ENCODE results near the gene RASA4B.
"Not testable (repeated sequence)": the region's sequence is repeated elsewhere in the genome, so short reads cannot be mapped to it uniquely, and the experiment has no call there.

The RASA4B gene

DNA sequence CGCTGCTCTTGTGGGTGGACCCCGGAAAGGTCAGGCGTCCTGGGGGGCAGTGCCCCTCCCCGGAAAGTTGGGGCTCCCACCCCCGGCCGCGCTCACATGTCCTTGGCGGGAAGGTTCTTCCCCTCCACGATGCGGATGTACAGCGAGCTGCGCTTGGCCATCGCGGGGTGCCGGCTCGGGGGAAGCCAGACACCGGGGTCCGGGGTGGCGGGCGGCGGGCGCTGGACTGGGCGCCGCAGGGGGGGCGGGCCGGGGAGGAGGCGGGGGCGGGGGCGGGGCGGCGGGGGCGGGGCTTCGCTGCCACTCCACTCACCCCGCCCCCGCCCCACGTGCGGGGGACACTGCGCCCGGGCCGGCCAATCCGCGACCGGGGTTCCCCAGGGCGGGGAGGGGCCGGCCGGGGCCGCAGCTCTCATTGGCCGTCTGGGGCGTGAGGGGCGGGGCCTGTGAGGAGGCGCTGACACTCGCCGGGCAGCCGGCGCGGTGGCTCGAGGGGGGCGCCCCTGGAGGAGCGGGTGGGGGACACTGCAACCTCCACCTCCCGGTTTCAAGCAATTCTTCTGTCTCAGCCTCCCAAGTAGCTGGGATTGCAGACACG, at the start of gene RASA4B:
TSS of gene RASA4B (minus strand) at position 228 of the 598 bp plus-strand sequence. CDS start at position 161, 67 bp downstream.
- not testable (repeated sequence) for DNase-seq

DNA sequence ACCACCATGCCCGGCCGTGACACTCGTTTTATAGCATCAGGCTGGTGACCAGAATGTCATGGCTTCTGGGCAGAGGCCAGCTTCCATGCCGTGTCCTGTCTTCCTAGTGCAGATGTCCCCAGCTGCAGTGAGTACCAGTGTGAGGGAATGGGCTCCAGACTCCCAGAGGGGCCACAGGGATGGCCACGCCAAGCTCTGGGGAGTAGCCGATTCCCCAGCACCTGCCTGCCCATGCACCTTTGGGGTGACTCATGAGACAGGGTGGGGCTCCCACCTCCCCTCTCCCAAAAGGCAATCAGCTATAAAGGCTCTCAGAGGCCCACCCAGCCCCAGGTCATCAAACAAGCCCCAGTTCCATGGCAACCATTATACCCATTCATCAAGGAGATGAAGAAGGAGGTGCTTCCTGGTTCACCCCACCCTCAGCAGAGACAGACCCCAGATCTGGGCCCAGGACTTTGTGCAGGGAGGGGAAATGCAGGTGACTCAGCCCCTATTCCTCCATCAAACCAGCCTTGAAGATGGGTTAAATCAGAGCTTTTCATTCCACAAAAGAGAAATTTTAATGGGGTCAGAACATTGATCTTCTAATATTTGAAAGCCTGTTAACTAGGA, 33.3 kb upstream of the RASA4B start, which contains the start of gene SPDYE2:
TSS of gene SPDYE2 (plus strand) at position 419 of the 615 bp plus-strand sequence. CDS start 2,030 bp downstream, outside the sequence.
- not testable (repeated sequence) for DNase-seq

DNA sequence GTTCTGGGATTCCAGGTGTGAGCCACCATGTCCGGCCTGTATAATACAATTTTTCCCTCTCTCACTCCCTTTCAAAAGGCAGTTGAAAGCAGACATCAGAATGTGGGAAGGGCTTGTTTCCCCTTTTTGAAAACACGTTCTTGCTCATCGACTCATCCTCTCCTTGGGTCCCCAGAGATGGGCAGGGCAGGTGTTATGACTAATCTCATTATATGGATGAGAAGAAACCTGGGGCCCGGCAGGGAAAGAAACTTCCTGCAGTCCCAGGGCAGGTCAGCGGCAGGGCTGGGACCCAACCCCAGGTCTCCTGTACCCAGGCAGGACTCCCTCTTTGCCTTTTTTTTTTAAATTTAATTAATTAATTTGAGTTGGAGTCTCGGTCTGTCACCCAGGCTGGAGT, 28.8 kb upstream of the RASA4B start:
- DNase-seq: not testable (repeated sequence)

DNA sequence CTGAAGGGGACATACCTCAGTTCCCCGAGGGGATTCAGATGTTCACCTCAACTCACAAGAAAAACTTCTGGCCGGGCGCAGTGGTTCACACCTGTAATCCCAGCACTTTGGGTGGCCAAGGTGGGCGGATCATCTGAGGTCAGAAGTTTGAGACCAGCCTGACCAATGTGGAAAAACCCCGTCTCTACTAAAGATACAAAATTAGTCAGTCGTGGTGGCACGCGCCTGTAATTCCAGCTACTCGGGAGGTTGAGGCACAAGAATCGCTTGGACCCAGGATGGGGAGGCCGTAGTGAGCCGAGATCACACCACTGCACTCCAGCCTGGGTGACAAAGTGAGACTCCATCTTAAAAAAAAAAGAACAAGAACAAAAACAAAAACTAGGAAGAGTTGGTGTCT, 27.7 kb upstream of the RASA4B start:
- not testable (repeated sequence) for DNase-seq

DNA sequence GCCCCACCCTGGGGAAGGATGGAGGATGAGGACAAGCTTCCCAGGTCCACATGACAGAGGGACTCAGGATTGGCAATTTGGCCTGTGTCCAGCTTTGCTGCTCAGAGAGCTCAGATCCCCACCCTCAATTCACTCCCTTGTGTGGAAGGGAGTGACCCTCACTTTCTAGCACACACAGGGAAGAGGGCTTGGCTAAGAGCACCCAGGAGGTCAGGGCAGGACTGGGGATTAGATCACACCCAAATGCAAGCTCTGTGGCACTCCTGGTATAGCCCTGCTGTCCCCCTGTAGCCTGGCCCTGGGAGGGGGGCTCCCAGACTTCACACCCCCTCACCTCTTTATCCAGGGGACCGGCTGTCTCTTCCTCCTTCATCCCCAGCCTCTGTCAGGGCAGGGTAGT, 26.8 kb upstream of the RASA4B start:
- not testable (repeated sequence) for DNase-seq

DNA sequence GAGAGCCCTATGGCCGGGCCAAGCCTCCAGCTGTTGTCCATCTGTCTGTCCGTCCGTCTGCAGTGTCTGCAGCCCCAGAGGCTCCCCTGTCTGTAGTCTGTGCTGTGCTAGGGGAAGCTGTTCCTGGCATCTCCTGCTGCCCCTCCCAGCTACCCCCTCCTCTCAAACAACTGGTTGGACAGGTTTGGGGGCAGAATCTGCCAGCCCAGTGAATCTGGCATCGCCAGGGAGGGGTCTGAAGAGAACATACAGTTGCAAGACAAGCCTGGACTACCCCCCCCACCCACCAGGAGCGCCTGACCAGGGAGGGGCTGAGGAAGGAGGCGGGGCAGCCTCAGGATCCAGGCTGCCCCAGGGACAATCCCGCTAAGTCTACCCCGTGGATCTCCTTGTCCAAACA, 26.0 kb upstream of the RASA4B start, which contains the start of gene UPK3BL2:
TSS of gene UPK3BL2 (minus strand) at position 101 of the 400 bp plus-strand sequence. CDS start at position 41, 60 bp downstream.
- not testable (repeated sequence) for DNase-seq

DNA sequence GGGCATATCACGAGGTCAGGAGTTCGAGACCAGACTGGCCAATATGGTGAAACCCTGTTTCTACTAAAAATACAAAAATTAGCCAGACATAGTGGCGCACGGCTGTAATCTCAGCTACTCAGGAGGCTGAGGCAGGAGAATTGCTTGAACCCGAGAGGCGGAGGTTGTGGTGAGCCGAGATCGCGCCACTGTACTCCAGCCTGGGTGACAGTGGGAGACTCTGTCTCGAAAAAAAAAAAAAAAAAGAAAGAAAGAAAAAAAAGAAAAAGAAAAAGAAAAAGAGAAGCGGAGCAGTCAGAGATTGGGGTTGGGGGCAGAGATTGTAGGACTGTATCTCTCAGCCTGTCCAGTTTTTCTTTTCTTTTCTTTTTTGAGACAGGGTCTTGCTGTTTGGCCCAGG, 25.2 kb upstream of the RASA4B start:
- not testable (repeated sequence) for DNase-seq

DNA sequence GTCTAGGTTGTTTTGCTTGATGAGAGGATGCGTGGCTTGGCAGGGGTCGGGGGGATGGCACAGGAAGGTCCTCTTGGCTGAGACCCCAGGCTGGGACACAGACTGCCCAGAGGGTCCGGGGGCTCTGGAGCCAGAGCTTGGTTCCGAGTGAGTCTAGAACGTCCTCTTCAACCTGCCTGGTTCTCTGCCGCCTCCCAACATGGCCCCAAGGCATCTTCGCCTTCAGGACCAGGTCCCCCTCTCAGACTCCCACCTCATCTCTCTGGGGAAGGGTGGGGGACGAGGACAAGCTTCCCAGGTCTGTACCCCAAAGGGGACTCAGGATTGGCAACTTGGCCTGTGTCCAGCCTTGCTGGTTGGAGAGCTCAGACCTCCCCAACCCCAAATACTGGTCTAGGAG, 24.5 kb upstream of the RASA4B start:
- not testable (repeated sequence) for DNase-seq

DNA sequence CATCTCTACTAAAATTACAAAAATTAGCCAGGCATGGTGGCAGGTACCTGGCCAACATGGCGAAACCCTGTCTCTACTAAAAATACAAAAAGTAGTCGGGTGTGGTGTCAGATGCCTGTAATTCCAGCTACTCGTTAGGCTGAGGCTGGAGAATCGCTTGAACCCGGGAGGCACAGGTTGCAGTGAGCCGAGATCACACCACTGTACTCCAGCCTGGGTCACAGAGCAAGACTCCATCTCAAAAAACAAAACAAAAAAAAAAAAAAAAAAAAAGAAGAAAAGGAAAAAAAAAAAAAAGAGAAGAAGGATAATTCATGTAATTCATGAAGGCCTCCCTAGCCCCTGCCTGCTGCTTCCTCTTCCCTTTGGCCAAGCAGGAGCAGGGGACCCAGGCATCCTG, 23.0 kb upstream of the RASA4B start:
- DNase-seq: not testable (repeated sequence)

DNA sequence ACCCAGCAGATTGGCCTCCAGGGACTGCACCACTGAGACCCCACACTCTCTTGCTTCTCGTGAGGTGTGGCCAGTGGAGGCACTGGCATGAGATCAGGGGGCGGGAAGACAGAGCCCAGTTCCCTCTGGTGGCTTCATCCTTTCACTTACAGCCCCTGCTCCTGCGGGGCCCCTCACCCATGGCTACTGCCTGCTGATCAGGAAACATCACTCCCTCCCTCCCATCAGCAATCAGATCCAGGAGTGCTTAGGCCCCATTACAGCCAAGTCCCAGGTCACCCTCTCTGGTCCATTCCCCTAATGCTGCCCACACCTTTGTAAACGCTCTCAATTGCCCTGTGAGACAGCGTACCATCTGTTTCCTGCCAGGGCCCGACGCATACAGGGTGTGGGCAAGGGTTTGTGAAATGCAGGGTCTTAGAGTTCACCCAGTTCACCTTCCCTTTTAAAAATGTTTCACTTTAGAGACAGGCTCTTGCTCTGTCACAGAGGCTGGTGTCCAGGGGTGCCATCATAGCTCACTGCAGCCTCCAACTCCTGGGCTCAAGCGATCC, 17.6 kb upstream of the RASA4B start:
- not testable (repeated sequence) for DNase-seq

DNA sequence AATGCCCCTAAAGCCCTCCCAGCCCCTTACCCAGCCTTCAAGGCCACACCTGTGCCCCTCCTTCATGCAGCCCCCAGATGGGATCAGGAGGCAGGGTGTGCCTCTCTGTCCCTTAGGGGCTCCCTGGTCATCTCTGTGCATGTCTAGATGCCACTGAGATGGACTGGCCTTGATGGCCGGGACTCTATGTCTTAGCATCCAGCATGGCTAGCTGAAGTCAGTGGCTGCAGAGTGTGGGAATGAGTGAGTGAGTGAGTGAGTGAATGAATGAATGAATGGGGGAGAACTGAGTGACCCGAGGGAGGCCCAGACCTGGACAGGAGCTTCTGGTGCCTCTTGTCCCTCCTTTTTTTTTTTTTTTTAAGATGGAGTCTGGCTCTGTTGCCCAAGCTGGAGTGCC, 14.6 kb upstream of the RASA4B start:
- DNase-seq: not testable (repeated sequence)

DNA sequence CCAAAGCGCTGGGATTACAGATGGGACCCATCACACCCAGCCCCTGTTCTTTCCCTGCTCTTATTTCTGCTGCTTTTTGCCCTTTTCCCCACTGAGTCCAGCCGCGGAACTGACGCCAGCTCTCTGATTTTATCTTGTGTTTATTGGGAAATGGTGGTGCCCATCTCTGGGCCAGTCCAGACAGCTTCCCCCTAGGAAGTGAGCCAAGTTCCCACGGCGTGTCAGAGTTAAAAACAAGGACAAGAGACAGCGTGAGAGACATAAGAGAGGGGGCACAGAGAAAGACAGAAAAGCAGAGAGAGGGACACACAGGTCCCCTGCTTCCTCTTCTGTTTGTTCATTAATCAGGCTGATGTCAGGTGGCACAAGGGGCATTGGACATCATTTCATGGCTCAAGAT, 14.0 kb upstream of the RASA4B start:
- DNase-seq: not testable (repeated sequence)

DNA sequence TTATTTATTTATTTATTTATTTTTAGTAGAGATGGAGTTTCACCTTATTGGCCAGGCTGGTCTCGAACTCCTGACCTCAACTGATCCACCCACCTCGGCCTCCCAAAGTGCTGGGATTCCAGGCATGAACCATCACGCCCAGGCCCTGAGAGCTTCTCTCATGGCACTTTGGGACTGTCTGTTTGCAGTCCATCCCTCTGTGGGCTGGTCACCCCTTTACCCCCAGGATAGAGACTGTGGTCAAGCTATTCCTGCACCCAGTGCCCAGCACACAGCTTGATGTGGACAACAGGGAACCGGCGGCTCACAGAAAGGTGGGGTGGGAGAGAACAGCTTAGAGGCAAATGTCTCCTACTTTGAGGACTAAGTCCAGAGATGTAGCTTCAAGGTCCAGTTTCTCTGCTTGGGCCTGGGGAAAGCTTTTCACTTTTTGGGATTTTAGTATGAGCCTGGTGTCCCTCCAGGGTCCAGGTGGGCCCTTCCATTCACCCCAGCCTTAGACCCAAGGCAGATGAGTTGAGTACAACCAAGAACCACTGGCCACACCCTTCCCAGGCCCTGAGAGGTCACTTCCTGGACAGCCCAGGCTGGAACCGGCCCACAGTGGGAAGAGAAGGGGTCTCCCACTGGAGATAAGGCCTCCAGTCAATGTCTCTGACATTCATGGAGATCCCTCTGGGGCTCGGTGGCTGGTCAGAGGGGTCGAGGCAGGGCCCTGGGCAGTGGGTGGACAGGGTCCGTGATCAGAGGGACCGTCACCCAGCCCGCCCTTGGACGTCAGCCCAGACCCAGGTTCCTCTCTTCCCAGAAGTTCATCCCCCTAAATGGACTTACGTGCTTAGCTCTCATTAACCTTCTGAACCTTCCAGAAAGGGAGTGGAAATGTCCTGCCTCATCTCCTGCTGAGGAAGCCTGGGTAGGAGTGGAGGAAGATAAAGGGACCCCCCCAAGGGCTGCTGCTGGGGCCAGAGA, 10.5 kb upstream of the RASA4B start:
- not testable (repeated sequence) for DNase-seq

DNA sequence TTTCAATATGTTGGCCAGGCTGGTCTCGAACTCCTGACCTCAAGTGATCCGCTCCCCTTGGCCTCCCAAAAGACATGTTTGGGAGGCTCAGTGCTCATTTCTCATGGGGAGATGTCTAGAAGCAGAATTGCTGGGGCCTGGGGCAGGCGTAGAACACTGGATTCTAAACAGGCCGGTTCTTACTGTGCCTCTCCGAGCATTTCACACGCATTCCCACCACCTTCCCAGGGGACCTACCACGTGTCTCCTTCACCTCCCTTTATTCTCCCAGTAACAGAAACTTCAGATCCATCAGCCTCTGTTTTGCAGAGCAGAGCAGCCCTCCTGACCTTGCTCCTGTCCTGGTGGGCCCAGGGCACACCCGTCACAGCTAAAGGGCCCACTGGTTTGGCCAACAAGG, 9.6 kb upstream of the RASA4B start:
- not testable (repeated sequence) for DNase-seq

DNA sequence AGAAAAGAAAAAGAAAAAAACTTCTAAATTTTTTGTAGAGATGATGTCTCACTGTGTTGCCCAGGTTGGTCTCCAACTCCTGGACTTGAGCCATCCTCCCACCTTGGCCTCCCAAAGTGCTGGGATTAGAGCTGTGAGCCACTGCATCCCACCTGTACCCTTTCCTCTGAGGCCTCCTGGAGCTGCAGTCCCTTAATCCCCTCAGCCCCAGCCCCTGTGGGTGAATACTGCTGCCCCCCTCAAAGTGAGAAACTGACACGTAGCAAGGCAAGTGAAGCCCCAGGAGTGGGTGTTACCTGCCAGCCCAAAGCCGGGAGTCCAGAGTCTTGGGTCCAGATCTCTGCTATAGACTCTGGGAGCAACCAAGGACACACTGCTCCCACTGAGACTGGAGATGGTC, 7.2 kb upstream of the RASA4B start:
- DNase-seq: not testable (repeated sequence)

DNA sequence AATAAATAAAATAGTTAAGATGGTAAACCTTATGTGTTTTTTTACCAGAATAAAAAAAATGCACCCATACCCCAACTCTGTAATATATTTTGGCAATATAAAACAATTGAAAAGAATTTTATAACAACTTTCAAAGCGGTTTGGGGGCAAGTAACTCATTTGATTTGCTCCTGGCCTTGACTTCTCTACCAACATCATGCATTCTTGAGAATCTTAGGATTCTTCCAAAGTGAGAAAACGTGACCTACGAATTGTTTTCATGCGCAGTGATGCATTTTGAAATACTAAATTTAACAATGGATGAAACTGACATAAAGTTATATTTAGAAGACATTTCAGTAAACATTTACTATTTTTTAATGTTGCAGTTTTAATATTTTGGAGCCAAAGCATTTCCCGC, 3.2 kb upstream of the RASA4B start:
- DNase-seq: not testable (repeated sequence)

DNA sequence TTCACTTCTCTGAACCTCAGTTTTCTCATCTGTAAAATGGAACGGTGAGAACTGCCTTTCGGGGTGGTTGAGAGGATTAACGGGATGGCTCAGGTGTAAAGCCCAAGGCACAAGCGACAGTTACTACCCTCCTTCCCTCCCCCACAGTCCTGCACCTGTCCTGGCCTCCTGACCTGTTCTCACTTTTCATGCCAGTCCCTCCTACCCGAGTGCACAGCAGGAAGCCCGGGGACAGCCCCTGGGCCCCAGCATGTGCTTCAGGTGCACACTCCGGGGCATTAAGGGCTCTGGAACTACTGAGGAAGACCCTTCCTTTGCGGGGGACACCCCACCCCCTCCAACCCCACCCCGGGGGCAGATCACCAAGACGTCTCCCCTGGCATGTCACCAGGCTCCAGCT, 626 bp downstream of the RASA4B start:
- DNase-seq: not testable (repeated sequence)

DNA sequence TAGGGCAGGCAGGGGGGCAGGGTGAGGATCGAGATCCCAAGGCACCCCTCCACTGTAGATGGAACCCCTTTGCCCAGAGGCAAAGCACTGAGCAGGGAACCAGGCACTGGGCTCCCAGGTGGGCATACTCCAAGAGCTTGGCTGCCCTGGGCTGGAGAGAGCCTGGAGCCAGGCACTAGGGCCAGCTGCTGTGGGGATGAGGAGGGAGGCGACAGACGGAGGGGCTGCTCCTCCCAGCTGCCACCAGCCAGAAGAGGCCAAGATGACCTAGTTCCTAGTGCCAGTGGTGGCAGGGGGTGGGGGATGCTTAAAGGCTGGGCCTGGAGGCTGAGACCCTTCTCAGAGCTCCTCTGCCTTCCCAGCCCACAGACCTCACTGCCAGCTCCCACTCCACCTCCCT, 1.7 kb downstream of the RASA4B start:
- DNase-seq: not testable (repeated sequence)

DNA sequence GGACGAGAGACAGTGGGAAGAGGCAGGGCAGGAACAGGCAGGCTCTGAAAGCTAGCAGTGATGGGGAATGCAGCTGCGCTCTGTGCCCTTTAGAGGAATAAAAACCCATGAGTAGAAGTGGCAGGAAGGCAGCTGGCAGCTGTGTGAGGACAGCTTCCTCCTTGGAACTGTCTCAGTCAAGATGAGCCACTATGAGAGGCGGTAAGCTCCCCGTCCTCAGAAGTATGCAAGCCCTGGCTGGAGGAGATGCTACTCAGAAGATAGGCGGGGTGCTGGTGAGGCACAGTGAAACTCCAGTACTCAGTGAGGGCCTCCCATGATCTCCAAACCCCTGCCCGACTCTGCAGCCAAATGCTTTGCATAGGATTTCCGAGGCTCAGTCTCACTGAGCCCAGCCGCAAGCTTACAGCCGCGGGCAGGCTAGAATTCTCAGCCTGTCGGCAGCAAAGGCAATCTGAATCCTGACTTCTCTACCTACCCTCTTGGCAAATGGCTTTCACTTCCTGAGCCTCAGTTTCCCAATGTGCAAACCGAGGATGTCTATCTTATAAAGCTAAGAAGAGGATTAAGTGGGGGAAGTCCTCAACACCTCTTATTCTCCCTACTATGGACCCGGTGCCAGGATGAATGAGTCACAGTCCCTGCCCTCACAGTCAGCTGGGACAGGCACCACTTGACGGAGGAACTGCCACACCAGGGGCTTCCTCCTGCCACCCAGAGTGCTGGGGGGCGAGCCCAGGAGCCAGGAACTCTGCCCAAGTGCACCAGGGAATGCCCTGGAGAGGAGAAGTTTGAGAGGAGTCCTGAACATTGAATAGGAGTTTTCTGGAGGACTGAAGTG, 2.5 kb downstream of the RASA4B start:
- DNase-seq: not testable (repeated sequence)

DNA sequence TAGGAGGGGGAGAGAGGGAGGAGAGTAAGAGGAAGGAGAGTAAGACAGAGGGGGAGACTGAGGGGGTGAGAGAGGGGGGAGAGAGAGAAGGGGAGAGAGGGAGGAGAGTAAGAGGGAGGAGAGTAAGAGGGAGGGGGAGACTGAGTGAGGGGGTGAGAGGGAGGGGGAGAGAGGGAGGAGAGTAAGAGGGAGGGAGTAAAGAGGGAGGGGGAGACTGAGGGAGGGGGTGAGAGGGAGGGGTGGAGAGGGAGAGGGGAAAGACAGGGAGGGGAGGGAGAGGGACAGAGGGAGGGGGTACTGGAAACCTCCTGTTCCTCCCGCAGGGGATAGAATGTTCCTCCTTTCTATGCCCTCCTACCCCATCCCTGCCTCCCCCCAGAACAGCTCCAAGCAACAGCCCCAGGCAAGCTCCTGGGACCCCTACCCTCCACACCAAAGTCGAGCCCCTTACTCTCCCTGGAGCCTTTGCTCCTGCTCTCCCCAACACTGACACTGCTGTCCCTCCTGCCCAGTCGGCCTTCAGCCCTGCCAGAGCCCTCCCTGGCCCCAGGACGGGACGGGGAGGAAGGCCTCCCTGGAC, 4.8 kb downstream of the RASA4B start:
- DNase-seq: peak; percentile 1

DNA sequence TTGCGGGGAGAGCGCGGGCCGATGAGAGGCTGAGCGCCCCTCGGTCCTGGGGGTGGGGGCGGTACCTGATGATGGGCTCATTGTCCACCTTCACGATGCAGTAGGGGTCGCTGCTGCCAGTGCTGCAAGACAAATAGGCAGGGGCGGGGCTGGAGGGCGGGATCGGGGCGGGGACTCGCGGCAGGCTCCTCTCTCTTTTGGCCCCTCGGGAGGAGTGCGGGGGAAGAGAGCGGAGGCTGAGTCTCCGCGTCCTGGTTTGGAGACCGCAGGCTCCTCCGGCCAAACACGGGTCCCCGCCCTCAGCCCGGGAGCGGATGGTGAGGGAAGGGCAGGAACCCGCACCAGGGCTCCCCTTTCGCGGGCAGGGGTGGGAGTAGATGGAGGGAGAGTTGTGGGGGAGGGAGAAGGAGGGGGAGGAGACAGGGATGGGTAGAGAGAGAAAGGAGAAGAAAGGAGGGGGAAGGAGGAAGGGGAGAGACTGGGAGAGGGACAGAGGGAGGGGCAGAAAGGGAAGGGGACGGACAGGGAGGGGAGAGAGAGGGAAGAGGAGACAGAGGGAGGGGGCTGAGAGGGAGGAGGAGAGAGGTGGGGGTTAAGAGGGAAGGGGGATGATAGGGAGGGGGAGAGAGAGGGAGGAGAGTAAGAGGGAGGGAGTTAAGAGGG, 5.6 kb downstream of the RASA4B start:
- not testable (repeated sequence) for DNase-seq

Measured in stimulated activated CD4-positive, alpha-beta T cell treated with anti-CD3 and anti-CD28 coated beads, Interleukin-1b, Interleukin-23, amount 100 ng/mL, for 48 hours (primary cell).